T-helper 1 cell treated with Interleukin-12 subunit alpha and Interleukin-12 subunit beta and Interleukin-4 antibody, amounts not matched to agents 30 ng/mL and 1 ng/mL, for 36 hours (primary cell): ENCODE results near the gene CRMP1. TPM values are rescaled to one million over a fixed set of nuclear protein-coding genes. Genes with fewer than 3 reads are reported as not detected.

Experiments used
- intact Hi-C: fragments of 100-400 bp; cut with micrococcal nuclease; formaldehyde crosslinking; loops from one replicate; pipeline ENCODE4 v1.15.1; 2024
- total RNA-seq: library from RNA; stranded (reverse); gene quantifications from 2 replicates; pipeline ENCODE4 v1.2.3, GENCODE V29; 2022

Gene CRMP1
- total RNA-seq, 1 donor from 2014 or later: 1.0 TPM

DNA sequence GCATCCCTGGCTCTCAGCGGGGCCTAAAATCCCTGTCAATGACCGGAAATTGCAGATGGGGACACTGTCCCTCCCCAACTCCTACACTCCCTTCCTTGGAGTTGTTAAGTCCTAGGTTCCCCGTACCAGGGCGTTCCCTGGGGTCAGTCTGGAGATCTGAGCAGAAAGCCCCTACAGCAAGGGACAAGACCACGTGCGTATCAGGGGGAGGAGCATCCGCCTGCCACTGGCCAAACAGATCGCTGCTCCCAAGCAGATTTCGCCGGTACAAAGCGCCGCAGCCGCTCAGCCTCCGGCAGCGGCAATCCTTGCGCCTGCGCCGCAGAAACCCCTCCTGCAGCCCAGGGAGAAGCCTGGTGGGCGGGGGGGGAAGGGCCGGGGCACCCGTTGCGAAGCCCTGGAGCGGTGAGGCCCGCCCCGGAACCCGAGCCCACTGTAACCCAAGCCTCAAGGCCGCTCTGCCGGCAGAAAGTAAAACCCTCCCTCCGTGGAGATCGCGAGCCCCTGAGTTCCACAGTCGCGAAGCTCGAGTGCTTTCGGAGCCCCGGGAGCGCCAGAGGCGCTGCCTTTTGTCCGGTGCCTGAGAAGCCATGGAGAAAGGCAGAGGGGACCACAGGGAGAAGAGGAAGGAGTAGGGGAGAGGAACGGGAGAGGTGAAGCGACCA lies 2.7 kb downstream of the CRMP1 start:
- intact Hi-C loops: loop anchor here (5.0 kb wide), 1 partner anchor 1033 kb away; the partner anchor contains the start of gene MSX1

DNA sequence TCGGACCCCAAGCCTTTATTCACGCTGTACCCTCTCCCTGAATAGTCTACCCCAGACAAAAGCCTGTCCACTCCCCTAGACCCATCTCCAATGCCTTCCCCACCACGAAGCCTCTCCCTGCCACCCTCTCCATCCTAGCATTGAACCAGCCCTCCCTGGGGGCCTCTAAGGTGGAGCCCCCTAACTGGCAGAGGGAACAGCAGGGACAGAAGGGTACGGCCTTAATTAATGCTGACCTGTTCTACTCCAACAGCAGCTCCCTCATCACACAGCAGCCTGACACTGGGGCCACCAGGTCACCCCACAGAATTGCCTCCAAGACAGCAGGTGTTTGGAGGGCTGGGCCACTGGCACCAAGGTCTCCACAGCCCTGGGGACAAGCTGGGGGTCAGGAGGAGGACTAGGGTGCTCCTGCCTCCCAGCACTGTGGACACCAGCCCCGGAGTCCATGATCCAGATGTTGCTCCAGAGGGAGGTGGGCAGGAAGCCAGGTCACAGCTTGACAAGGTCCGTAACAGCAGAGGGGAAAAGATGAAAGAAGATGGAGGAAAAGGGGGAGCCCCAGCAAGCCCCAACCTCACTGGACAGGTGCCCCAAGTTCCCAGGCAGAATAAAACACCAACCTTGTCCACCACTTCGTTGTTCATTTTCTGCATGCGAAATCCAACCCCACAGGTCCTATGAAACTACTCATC lies 3.7 kb downstream of the CRMP1 start:
- intact Hi-C loops: loop anchor here (5.0 kb wide), 1 partner anchor 67 kb away; no protein-coding TSS in a partner anchor

- intact Hi-C loops: loop anchor here (5.0 kb wide), 1 partner anchor 66 kb away; no protein-coding TSS in a partner anchor
Observed at GRCh38 chr4:5888222-5889001, 4.5 kb downstream of the CRMP1 start.

DNA sequence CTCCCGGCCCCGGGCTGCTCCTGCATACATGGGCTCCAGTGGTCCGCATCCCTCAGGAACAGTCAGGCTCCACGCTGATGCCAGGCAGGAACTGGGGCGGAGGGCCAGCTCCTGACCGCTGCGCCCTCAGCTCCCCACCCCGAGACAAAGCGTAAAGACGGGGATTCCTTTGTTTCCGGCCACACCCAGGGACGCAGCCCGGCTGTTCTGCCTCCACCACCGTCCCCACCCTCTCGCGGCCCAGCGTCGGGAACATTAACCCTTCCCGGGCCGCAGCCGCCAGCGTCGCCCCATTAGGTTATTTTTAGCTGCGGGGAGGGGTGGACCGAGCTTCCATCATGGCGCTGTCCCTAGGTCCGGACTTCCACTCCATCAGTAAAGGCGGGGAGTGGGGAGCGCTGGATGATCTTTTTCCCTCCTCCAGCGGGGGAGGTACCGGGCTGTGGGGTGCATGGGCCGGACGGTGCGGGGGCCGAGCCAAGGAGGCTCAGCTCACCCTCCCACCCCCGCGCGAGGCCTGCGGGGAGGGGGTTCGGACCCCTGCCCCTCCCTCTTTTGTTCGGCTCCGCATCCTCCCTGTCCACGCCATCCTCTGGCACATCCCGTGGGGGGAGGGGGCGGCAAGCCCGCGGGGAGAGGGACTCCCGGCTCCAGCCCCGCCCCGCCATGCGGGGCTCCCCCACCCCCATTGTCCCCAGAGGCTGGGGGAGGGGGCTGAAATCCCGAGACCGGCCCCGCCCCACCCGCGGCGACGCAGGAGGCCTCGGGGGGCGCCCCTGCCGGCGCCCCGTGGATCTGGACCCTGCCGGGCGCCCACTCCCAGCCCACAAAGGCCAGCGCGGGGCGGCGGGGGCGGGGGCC lies 5.3 kb downstream of the CRMP1 start:
- intact Hi-C loops: loop anchor here (5.0 kb wide), 1 partner anchor 65 kb away; no protein-coding TSS in a partner anchor

DNA sequence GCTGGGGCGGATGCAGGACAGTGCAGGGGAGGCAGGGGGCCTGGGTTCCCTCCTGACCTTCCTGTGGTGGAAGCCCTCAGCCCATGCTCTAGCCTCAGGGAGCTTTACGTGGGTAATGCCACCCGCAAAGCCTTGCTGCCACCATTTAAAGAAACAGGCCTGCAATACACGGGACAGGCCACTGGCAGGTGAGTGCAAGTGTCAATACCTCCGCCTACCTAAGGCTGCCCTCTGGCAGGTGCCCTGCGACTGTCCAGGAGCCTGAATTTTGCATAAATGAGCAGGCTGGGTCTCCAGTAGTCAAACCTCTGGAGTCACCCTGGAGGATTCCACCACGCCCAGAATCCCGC lies 5.9 kb downstream of the CRMP1 start:
- intact Hi-C loops: loop anchor here (5.0 kb wide), 1 partner anchor 65 kb away; no protein-coding TSS in a partner anchor

DNA sequence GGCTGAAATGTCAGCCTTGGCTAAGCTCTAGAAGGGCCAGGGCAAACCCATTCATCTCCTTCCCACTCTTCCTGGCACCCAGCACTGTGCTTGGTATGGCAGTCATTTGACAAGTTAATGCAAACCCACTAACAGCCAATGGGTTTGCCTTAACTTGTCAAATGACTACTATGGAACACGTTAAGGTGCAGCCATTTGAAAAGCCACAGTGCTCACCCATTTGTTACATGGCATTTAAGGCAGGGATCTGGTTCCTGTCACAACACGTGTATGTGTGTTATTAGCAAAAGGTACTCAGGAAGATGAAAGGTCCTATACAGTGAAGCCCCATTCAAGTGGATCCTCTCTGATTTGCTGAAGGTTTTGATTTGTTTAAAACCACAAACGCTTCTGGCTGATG lies 7.2 kb downstream of the CRMP1 start:
- intact Hi-C loops: loop anchor here (5.0 kb wide), 1 partner anchor 63 kb away; no protein-coding TSS in a partner anchor

- intact Hi-C loops: loop anchor here (5.0 kb wide), 1 partner anchor 62 kb away; no protein-coding TSS in a partner anchor
Observed at GRCh38 chr4:5884796-5885195, 8.1 kb downstream of the CRMP1 start.

DNA sequence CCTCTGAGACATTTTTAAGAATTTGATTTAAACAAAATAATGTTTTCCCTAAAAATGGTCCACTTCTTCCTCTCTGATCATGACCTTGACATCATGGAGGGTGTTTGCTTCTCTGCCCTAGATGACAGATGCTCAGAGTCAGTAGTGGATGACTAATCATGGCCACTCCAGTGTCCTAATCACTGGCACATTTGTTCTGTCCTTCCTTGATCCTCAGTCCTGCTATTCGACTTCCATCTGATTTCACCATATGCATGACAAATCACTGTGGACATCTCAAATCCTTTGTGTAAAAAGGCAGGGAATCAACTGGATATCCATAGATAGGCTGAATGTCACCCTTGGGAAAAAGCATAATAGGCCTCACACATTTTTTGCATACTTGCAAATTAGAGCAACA lies 9.0 kb downstream of the CRMP1 start:
- intact Hi-C loops: no loop called here

DNA sequence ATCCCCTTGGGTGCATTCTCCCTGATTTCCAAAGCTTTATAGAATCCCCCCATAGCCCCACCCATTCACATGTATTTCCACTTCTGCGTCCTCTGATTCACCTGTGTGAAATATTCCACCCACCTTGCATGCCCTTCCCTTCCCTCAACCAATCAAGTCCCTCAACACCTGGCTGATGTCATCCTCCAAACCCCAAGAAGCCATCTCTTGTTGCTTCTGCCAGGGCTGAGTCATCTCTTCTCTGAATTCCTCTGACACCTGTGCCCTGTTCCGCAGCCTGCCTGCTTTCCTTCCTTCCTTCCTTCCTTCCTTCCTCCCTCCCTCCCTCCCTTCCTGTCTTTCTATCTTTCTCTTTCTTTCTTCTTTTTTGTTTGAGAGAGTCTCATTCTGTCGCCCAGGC lies 9.9 kb downstream of the CRMP1 start:
- intact Hi-C loops: no loop called here

DNA sequence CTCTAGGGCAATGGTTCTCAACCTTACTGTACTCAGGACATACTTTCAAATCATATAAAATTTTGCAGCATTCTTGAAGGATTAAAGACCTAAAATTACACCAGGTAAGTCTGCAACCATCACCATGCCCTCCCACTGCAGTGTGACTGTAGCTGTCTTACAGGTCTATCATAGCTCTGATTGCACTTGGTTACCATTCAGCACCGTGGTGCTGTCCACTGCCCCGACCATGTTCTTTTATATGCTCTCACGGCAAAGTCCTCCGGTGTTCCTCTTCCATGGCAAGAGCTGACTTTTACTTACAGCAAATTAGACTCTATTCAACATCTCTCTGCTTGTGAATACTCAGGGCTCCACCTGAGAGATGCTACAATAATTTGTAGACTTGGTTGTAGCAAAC lies 11.5 kb downstream of the CRMP1 start:
- intact Hi-C loops: no loop called here

DNA sequence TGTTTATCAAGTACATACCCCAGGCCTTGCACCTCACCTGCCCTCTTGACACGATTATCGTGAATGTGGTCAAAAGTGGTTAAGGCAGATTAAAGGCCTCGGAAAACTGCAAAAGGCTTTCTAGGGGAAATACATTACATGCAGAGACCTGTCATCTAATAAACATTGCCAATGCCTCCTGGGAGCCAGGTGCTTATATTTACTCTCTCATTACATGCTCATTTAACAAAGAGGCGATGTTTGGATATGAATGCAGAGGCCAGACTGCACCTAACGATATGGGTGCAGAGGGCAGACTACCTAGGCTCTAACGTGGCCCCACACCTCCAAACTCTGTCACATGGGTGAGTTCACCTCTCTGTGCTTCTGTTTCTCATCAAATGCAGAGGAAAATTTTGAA lies 14.5 kb downstream of the CRMP1 start:
- intact Hi-C loops: no loop called here

DNA sequence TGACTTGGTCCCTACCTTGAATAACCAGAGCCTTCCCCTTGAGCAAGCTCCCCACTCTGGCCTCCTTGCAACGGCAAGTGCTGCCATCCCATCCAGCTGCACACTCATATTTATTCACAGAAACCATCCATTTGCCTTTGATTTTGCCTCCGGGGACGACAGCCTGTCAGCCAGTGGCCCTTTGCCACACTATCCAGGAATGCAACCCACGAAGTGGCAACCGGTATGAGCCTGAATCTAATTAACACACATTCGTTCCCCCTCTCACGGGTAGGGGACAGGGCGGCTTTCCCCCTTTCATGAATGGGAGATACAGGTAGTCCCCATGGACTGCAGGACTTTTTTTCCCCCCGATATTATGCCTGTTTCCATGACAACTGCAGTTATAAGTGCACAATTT lies 15.5 kb downstream of the CRMP1 start:
- intact Hi-C loops: no loop called here

GRCh38 chr4:5874811-5875449 lies 18.0 kb downstream of the CRMP1 start:
- intact Hi-C loops: no loop called here

GRCh38 chr4:5870701-5871100 lies 22.2 kb downstream of the CRMP1 start:
- intact Hi-C loops: no loop called here

GRCh38 chr4:5869966-5870619 lies 22.8 kb downstream of the CRMP1 start:
- intact Hi-C loops: loop anchor here (10.0 kb wide), 1 partner anchor 795 kb away; no protein-coding TSS in a partner anchor

- intact Hi-C loops: loop anchor here (10.0 kb wide), 1 partner anchor 797 kb away; no protein-coding TSS in a partner anchor
Observed at GRCh38 chr4:5867866-5868265, 25.0 kb downstream of the CRMP1 start.

DNA sequence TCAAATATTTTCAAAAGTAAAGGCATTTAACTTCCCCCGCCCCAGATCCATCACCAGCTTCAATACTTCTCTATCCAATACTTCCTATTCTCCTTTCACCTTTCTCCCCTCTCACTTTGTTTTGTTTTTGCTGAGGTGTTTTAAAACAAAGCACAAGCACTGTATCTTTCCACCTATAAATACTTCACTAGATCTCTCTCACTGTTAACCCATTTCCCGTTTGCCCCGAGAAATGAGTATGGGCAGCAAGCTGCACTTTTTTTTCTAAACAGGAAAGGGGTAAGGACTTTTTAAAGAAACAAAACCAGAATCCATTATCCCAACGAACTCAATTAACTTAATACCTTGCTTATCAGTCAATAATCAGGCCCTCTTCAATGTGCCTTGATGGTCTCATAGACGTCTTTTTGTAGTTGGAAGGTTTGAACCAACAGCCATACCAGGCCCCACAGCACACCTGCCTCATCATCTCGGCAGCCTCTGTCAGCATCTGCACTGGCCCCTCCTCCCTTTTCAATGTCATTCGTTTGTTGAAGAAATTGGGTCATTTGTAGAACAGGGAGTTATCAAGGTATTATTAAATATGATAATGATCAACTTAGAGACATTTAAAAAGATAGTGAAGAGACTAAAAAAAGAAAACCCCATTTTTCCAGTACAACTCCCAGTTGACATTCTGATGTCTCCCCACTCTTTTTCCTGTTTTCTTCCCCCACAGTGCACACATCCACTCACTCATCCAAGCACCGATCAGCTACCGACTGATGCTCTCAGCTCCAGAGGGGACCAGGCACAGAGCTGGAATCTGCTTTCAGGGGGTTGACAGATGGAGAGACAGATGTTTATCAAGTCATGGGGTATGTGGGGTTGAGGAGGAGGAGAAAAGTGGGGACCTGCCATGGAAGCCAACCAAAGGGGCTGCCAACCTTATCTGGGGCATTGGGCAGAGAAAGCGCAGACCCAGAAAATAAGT lies 25.8 kb downstream of the CRMP1 start:
- intact Hi-C loops: loop anchor here (10.0 kb wide), 1 partner anchor 798 kb away; no protein-coding TSS in a partner anchor

DNA sequence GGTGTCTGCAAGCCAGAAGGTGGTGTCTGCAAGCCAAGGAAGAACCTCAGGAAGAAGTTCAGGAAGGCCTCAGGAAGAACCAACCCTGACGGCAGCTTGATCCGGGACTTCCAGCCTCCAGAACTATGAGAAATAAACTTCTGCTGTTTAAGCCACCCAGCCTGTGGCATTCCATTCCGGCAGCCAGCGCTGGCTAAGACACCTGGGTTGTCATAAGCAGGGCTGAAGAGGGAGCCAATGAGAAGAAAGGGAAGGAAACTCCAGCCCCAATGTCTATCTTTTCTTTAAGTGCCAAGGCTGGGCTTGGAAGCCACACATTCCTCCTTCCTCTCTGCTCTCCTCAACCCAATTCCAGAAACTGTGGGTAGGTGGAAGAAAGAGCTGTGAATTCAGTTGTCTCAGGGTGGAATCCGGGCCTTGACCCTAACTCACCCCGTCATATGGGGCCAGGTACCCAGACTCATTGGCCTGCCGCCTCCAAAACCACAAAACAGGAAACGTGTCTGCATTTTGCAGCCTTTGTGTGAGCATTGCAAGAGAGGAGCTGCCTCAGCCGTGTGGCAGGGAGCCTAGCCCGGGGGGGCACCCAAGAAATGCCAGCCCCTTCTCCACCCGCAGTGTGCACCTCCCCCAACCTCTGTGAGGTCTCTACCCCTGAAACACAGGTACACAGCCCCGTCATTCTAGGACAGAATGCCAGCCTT lies 26.8 kb downstream of the CRMP1 start:
- intact Hi-C loops: loop anchor here (10.0 kb wide), 1 partner anchor 799 kb away; no protein-coding TSS in a partner anchor
